GM21423 (cell line): ENCODE data around the gene MTX1.
A peak's percentile ranks its signal among the peaks of the same experiment; 100 is the strongest.
"Not testable (repeated sequence)": the region's sequence is repeated elsewhere in the genome, so short reads cannot be mapped to it uniquely, and the experiment has no call there.

Experiments
- ATAC-seq: cut with Tn5 transposase; IDR thresholded peaks from one replicate; pipeline ENCODE4 v1.9.1; 2021; ENCODE audit warnings: mild to moderate bottlenecking, moderate library complexity; ENCODE audit not compliant: unreplicated experiment

MTX1 gene

DNA sequence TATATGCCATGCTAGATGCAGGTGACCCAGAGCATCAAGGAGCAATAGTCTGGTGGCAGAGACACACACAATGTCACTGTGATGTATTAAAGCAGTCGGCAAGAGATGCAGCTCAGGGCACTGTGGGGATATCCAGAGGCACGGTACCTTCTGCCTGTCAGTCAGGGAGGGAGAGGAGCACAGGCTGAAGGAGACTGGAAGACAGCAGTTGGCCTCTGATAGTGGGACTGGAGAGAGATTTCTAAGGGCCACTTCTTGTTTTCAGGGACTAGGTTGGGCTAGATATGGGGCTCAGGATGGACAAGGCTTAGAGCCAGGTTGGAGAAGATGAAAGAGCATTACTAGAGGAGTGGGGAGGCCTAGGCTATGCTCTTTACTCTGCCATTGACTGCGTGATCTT lies 22.8 kb downstream of the MTX1 start:
- not testable (repeated sequence) for ATAC-seq

- not testable (repeated sequence) for ATAC-seq
These were observed 23.8 kb downstream of the MTX1 start for GRCh38 chr1:155232001-155232978.

DNA sequence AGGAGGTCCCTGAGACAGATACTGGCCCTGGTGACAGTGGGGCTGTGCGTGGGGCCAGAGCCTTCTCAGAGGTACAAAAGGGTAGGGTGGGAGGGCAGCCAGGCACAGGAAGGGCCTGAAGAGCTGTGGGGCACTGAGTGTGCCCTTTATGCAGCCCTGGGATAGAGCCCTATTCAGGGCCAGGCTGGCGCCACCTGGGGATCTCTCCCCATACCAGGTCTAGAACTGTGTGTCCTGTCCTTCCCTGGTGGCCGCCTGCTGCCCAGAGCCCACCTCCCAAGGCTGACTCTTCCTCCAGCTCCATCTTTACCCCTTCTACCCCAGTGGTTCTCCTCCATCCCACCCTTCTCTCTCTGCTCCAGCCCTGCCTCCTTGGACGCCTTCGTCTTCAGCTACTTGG lies 25.0 kb downstream of the MTX1 start:
- not testable (repeated sequence) for ATAC-seq

GRCh38 chr1:155235375-155235774 lies 26.9 kb downstream of the MTX1 start:
- not testable (repeated sequence) for ATAC-seq

DNA sequence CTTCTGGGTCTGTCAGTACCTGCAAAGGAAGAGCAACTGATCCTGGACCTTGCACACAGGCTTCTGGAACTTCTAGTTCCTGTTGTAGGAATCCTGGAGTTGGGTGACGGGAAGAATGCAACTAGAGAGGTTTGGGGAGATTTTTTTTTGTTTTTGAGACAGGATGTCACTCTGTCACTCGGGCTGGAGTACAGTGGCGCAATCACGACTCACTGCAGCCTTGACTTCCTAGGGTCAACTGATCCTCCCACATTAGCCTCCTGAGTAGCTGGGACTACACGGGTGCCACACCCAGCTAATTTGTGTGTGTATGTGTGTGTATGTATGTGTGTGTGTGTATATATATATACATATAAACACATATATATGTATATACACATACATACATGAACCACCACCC lies 28.0 kb downstream of the MTX1 start:
- ATAC-seq, result no peak

DNA sequence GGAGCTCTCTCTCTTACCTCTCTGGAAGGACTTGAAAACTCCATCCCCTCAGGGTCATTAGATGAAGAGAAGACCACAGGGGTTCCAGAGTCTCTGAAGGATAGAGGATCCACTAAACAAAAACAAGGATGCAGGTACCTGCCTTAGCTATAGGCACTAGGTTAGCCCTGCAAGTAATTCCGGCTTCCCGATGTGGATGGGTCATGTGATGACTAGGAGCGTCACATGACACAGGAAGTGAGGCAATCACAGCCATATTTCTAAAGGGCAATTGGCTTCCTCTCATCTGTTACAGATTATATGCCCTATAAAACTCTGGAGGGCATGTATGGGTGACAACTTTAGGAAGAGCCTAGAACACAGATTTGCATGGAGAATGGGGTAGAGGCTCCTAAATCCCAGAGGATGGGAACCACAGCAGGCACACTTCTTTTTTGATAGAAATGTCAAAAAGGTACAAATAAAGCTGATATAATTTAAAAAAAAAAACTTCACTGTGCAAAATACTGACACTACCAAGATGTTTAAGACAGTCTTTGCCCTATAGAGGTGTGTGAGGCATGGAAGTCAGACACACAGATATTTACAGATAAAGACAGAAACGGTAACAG lies 32.7 kb downstream of the MTX1 start:
- no peak for ATAC-seq

- no peak for ATAC-seq
These were observed 33.4 kb downstream of the MTX1 start for GRCh38 chr1:155241841-155242264.

- ATAC-seq, result no peak
These were observed 34.4 kb downstream of the MTX1 start for GRCh38 chr1:155242805-155243358.

DNA sequence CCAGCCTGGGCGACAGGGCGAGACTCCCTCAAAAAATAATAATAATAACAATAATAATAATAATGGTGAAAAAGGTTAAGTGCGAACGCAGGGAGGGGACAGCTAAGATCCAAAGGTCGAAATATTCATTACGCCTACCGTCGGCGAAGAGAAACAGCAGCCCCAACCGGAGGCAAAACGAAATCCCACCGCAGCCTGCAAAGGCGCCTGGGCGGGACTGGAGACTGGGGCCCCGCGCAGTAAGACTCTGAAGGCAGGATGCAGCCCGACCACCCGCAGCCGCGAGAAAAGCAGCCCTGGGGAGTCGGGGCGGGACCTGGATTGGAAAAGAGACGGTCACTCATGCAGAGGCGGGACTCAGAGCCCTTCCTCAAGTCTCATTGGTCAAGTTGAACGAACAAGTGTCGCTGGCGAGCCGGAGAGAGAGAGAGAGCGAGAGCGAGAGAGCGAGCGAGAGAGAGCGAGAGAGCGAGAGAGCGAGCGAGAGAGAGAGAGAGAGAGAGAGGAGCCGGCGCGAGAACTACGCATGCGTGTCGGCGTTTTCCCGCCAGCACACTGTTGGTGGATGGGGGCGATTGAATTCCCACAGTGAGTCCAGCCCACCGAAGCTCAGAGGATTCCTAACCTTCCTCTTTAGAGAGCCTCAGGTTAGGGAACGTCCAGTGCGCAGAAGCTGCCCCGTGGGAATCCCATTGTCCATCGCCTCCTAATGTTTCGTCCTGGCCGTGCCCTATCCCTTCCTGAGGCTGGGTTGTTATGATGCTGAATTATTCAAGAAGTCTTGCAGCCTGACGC lies 36.1 kb downstream of the MTX1 start:
- ATAC-seq, result peak; percentile 88

DNA sequence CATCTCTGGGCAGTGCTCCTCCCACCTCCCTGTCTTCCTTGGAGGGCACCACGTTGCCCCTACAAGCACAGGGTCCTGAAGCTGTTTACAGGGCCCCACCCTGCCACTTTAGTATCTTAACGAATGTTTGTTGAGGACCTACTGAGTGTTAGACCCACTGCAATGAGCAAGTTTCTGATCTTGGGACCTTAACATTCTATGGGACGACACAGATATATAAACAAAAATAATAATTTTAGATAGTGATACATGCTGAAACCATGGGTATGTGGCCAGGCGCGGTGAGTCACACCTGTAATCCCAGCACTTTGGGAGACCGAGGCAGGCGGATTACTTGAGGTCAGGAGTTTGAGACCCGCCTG lies 36.6 kb downstream of the MTX1 start:
- ATAC-seq, result no peak

GRCh38 chr1:155246796-155247195 lies 38.3 kb downstream of the MTX1 start:
- ATAC-seq, result not testable (repeated sequence)

GRCh38 chr1:155247667-155248553 lies 39.4 kb downstream of the MTX1 start:
- no peak for ATAC-seq

GRCh38 chr1:155250246-155250632 lies 41.7 kb downstream of the MTX1 start:
- peak; percentile 17 for ATAC-seq

DNA sequence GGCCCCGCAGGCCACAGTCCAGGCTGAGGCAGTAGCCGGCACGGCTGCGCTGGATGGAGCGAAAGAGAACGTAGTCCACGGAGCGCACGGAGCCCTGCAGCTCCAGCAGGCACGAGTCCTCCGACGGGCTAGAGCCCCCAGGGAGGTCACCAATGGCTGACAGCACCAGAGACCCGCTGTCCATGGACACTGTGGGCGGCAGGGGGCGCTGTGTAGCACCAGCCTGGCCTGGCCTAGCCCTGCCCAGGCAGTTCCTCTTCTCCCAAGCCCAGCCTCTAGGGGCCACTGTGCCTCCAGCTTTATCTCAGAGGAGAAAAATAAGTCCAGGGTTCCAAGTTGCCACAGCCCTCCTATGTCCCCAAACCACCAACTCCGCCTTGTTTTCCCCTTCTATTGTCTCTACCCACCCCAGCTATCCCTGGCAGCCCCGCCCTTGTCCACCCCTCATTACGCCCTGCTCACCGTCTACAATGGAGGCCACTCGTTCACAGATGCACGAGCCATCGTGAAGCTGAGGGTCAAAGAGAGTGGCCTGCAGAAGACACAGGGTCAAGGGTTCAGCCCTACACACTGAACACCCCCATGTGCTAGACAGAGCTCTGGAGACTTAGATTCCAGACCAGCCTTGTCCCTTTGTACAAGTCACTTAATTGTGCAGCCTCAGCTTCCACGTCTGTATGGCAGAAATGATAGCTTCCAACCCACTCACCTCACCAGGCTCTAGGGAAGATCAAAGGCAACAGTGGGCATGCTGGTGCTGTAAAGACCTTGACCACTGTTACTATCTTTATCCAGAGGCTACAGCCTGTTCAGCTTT lies 42.3 kb downstream of the MTX1 start:
- peak; percentile 83 for ATAC-seq

DNA sequence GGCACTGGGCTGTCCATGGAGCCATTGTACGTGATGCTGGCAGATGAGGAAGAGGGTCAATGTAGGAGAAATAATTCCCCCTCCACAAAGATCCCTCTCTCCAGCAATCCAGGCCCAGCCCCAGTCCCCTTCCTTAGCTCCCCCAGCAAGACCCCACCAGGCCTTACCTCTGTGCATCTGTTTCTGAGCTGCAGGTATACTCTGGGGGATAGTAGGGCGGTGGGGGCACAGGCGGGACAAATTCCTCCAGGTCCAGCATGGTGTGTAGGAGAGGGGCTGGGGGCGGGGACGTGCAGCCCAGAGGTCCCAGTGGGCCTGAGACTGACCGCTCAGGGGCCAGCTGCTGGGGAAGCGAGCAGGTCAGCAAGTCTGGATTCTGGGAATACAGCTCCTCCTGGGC lies 43.1 kb downstream of the MTX1 start:
- ATAC-seq, result no peak

- no peak for ATAC-seq
These were observed 44.7 kb downstream of the MTX1 start for GRCh38 chr1:155253208-155253607.

GRCh38 chr1:155253797-155254196 lies 45.3 kb downstream of the MTX1 start:
- ATAC-seq, result no peak

GRCh38 chr1:155254228-155254713 lies 45.8 kb downstream of the MTX1 start:
- ATAC-seq, result no peak

- ATAC-seq, result no peak
These were observed 46.3 kb downstream of the MTX1 start for GRCh38 chr1:155254714-155255242.
